Measurements from ENCODE around the gene YPEL4.

DNA sequence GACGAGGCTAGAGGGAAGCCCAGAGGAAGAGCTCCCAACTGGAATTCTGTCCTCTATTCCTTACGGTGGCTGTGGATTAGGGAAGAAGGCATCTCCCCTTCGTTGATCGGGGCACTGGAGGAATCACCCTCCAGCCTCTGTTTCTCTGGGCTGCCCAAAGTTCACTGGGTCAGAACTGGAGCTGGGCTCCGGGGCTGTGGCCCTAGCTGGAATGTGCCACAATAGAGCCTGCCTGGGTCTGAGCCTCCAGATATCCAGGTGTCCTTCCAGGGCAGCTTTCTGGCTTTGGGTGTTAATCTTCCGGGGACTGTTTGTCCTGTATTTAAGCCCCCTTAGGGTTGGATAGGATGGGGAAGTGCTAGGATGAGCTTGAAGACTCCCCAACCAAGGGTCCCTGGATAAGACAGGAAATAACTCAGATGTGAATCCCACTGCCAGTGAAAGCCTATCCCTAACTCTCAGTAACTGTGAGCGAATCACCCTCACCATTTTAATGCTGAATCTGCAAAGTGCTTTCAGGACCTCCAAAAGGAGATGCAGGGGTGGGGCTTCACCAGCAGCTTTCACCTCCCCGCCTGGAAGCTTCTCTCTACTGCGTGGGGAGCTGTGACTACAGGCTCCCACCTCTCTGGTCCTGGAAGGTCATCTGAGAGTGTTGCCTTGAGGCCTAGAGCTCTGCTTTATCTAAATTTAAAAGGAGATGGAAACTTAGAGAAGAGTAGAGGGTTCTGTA, 9.5 kb downstream of the YPEL4 start:
- TF ChIP-seq CTCF (IDR thresholded peaks at IDR 0.05; ENCODE audit: insufficient read depth, low read depth, low read length) (no peak), EZH2 (IDR thresholded peaks at IDR 0.05; ENCODE audit: insufficient read depth, low read length) (no peak)
